ENCODE measurements around the gene CTBP2.
A peak's percentile ranks its signal among the peaks of the same experiment; 100 is the strongest.

CTBP2 gene

GRCh38 chr10:125003146-125003900 lies 157.0 kb downstream of the CTBP2 start:
- DNase-seq: no peak

- no peak for DNase-seq
Measured at GRCh38 chr10:125002423-125003145, 157.8 kb downstream of the CTBP2 start.

- DNase-seq: no peak
Measured at GRCh38 chr10:125002047-125002422, 158.3 kb downstream of the CTBP2 start.

- DNase-seq: no peak
Measured at GRCh38 chr10:125001313-125002046, 158.9 kb downstream of the CTBP2 start.

- DNase-seq: no peak
Measured at GRCh38 chr10:125000366-125001312, 159.7 kb downstream of the CTBP2 start.

GRCh38 chr10:124999433-125000365 lies 160.7 kb downstream of the CTBP2 start:
- DNase-seq: no peak

GRCh38 chr10:124998624-124999291 lies 161.6 kb downstream of the CTBP2 start:
- DNase-seq: no peak

GRCh38 chr10:124997771-124998623 lies 162.4 kb downstream of the CTBP2 start:
- no peak for DNase-seq

GRCh38 chr10:124997306-124997705 lies 163.1 kb downstream of the CTBP2 start:
- DNase-seq: no peak

- no peak for DNase-seq
Measured at GRCh38 chr10:124996854-124997215, 163.5 kb downstream of the CTBP2 start.

- DNase-seq: no peak
Measured at GRCh38 chr10:124996127-124996853, 164.1 kb downstream of the CTBP2 start.

GRCh38 chr10:124995605-124996004 lies 164.8 kb downstream of the CTBP2 start:
- DNase-seq: no peak

GRCh38 chr10:124994573-124995473 lies 165.5 kb downstream of the CTBP2 start:
- no peak for DNase-seq

GRCh38 chr10:124993736-124994451 lies 166.5 kb downstream of the CTBP2 start:
- DNase-seq: no peak

GRCh38 chr10:124993345-124993708 lies 167.0 kb downstream of the CTBP2 start:
- no peak for DNase-seq

- peak; percentile 15 for DNase-seq
Measured at GRCh38 chr10:124992462-124993344, 167.7 kb downstream of the CTBP2 start.

All from NCI-H2029 treated with DMSO at 0.1 percent for 48 hours (cell line).